OCI-LY1 (cell line): Measurements from ENCODE around the gene HSPA12A.

Source experiments
- CTCF ChIP-seq: fragments of 200-600 bp; sonication (generic), shearing (Covaris generic); IDR thresholded peaks from 2 replicates; pipeline ENCODE4 v1.5.1; 2017; ENCODE audit warnings: mild to moderate bottlenecking, antibody characterized with exemption, low read length, moderate library complexity, mixed read lengths
- EZH2 ChIP-seq: fragments of 200-600 bp; sonication (generic), shearing (Covaris generic); IDR thresholded peaks from 2 replicates; pipeline ENCODE4 v1.8.0; 2017; ENCODE audit warnings: borderline replicate concordance, mixed run types, mild to moderate bottlenecking, antibody characterized with exemption, low read length, moderate library complexity, mixed read lengths

- TF ChIP-seq CTCF (no peak), EZH2 (no peak)
Observed at GRCh38 chr10:116669832-116670644, 72.3 kb downstream of the HSPA12A start.
